B cell (primary cell): ENCODE data around the gene TSPAN19. TPM values are rescaled to one million over a fixed set of nuclear protein-coding genes. Genes with fewer than 3 reads are reported as not detected.

ENCODE experiments used
- ATAC-seq: fragments of 200-7000 bp; cut with Tn5 transposase; one replicate; pipeline ENCODE4 v1.10.0; 2021; ENCODE audit warnings: low read depth, mild to moderate bottlenecking, moderate number of reproducible peaks, moderate library complexity
- CTCF ChIA-PET: fragments of 350-600 bp; sonication (Branson Sonifier 250); formaldehyde crosslinking; loops from one replicate; lab custom pipeline; 2021; ENCODE audit warnings: antibody characterized with exemption, inconsistent platforms; lab: Charles Lee
- POLR2A ChIA-PET: fragments of 350-600 bp; sonication (Branson Sonifier 250); formaldehyde crosslinking; loops from one replicate; lab custom pipeline; 2021; ENCODE audit warnings: antibody characterized with exemption; lab: Charles Lee
- DNase-seq: peaks from one replicate; pipeline ENCODE4 v3.0.0; 2013
- H2AFZ ChIP-seq: 2 replicates; pipeline ENCODE4 v1.6.1; 2012; ENCODE audit warnings: mild to moderate bottlenecking, low read depth, low read length; ENCODE audit not compliant: insufficient read depth, poor library complexity, severe bottlenecking
- H3K27ac ChIP-seq, 2 donors: 1 replicate in 1 of 2; 2 replicates in 1 of 2; pipeline ENCODE4 v1.5.1; 2012 to 2013; ENCODE audit warnings: low read length in 2 of 2, mild to moderate bottlenecking in 2 of 2, moderate library complexity in 1 of 2
- H3K27me3 ChIP-seq, 4 experiments: fragments of 200-600 bp in 1 of 4; sonication (generic) in 1 of 4; replicated peaks in 1 of 4; 1 replicate in 2 of 4; 2 replicates in 2 of 4; pipeline versions ENCODE4 v1.6.1 to v1.7.0; 2013 to 2016; ENCODE audit warnings: low read length in 3 of 4, mild to moderate bottlenecking in 2 of 4, mixed read lengths in 1 of 4, moderate library complexity in 1 of 4; ENCODE audit not compliant: insufficient read depth in 4 of 4, control insufficient read depth in 3 of 4; ENCODE audit errors: control extremely low read depth in 1 of 4
- H3K36me3 ChIP-seq, 2 experiments: replicated peaks in 1 of 2; 1 replicate in 1 of 2; 2 replicates in 1 of 2; pipeline versions ENCODE4 v1.6.1 to v1.7.1; 2013; ENCODE audit warnings: low read length in 1 of 2; ENCODE audit not compliant: insufficient read depth in 2 of 2, control insufficient read depth in 1 of 2; ENCODE audit errors: control extremely low read depth in 1 of 2, extremely low read depth in 1 of 2
- H3K4me1 ChIP-seq, 2 donors: fragments of 200-600 bp in 1 of 2; sonication (generic) in 1 of 2; 1 replicate in 1 of 2; 2 replicates in 1 of 2; pipeline versions ENCODE4 v1.5.1 to v1.6.1; 2013 to 2017; ENCODE audit warnings: low read length in 2 of 2; ENCODE audit not compliant: control insufficient read depth in 2 of 2, insufficient read depth in 2 of 2
- H3K4me2 ChIP-seq: replicated peaks from 2 replicates; pipeline ENCODE3; 2012; ENCODE audit warnings: mild to moderate bottlenecking, low read depth, low read length; ENCODE audit not compliant: poor library complexity, severe bottlenecking
- H3K4me3 ChIP-seq, 5 experiments: fragments of 200-600 bp in 1 of 5; sonication (generic) in 1 of 5; 1 replicate in 3 of 5; 2 replicates in 2 of 5; pipeline versions ENCODE4 v1.5.1 to v1.7.0; 2011 to 2016; ENCODE audit warnings: low read length in 4 of 5, mild to moderate bottlenecking in 4 of 5, low read depth in 2 of 5, control low read depth in 1 of 5, moderate library complexity in 1 of 5; ENCODE audit not compliant: insufficient read depth in 1 of 5; ENCODE audit errors: control extremely low read depth in 1 of 5, extremely low read depth in 1 of 5
- H3K79me2 ChIP-seq: fragments of 200-600 bp; sonication (generic); one replicate; pipeline ENCODE4 v1.6.0; 2016; ENCODE audit warnings: low read length; ENCODE audit not compliant: control insufficient read depth, insufficient read depth
- H3K9ac ChIP-seq: fragments of 200-600 bp; sonication (generic); 2 replicates; pipeline ENCODE4 v1.6.1; 2017; ENCODE audit warnings: mild to moderate bottlenecking, low read length, moderate library complexity
- H3K9me3 ChIP-seq, 3 donors: one replicate each; pipeline versions ENCODE4 v1.6.1 to v1.7.1; 2013; ENCODE audit warnings: low read length in 2 of 3; ENCODE audit not compliant: control insufficient read depth in 2 of 3, insufficient read depth in 1 of 3; ENCODE audit errors: control extremely low read depth in 1 of 3
- H4K20me1 ChIP-seq: 2 replicates; pipeline ENCODE4 v1.6.0; 2012; ENCODE audit warnings: mild to moderate bottlenecking, low read length; ENCODE audit not compliant: insufficient read depth, control insufficient read depth, poor library complexity, severe bottlenecking
- H3K27ac Mint-ChIP-seq: one replicate; pipeline ENCODE4 v1.8.0; 2021; ENCODE audit warnings: mixed read lengths
- H3K27me3 Mint-ChIP-seq: one replicate; pipeline ENCODE4 v1.8.0; 2021; ENCODE audit warnings: mixed read lengths
- H3K4me1 Mint-ChIP-seq: one replicate; pipeline ENCODE4 v1.8.0; 2021; ENCODE audit warnings: mixed read lengths
- H3K4me3 Mint-ChIP-seq: one replicate; pipeline ENCODE4 v1.8.0; 2021; ENCODE audit warnings: mixed read lengths
- H3K9me3 Mint-ChIP-seq: one replicate; pipeline ENCODE4 v1.8.0; 2022; ENCODE audit warnings: mixed read lengths; ENCODE audit not compliant: insufficient read depth
- EZH2 ChIP-seq: IDR thresholded peaks from 2 replicates; pipeline ENCODE4 v1.6.1; 2012; ENCODE audit warnings: borderline replicate concordance, low read depth, mild to moderate bottlenecking, moderate library complexity, low read length; ENCODE audit not compliant: insufficient read depth, poor library complexity, severe bottlenecking
- WGBS: methylation state at CpG from one replicate; pipeline ENCODE4 v1.1.5; 2013; ENCODE audit warnings: missing lambda C conversion rate; ENCODE audit not compliant: insufficient coverage; 5-methylcytosine and 5-hydroxymethylcytosine counted together
- intact Hi-C: fragments of 100-400 bp; cut with micrococcal nuclease; formaldehyde crosslinking; loops from one replicate; pipeline ENCODE4 v1.10.0; 2022
- polyA plus RNA-seq: library from polyadenylated mRNA; depleted of rRNA; stranded (reverse); fragments of >200 nt; gene quantifications from 2 replicates; pipeline ENCODE4 v1.2.3, GENCODE V29; 2012
- total RNA-seq, 2 donors: library from RNA; stranded (reverse); fragments of 120-200 nt in 1 of 2; gene quantifications; 1 replicate in 1 of 2; 2 replicates in 1 of 2; pipeline versions ENCODE4 v1.2.3 to v1.2.4, GENCODE V29; 2013 to 2022
- TF ChIP-seq, protein P1 (sequence below): fragments of 200-600 bp; IDR thresholded peaks from one replicate; pipeline ENCODE4 v1.8.0; 2022; ENCODE audit warnings: antibody characterized with exemption, mild to moderate bottlenecking

TSPAN19 gene
- total and polyA plus RNA-seq, 2 donors (not counting 1 experiment from before 2014, with no cell fraction given): not detected

DNA sequence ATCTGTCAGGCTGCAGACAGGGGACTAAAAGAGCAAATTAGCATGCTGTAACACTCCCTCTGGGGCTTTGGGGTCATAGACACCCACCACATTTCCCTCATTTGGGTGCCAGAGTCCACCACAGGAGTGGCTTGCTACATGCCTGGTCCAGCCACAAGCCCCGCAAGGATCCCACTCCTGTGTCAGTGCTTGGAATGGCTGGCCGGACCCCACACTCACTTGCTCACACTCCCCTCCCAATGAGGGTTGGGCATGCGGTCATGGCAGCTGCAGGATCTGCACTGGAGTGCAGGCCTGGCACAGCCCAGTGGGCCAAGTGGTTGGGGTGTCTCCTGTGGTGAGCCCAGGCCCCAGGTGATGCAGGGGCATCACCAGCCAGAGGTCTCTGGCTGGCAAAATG, 59.9 kb downstream of the TSPAN19 start:
- ChIA-PET POLR2A (no interaction called here), CTCF (no interaction called here)
- Histone ChIP-seq H2AFZ (no peak overlapping the region), H3K36me3 (no peaks in the 10 kb centered on the region), H3K4me2 (no peak overlapping the region), H3K79me2 (no peaks in the 10 kb centered on the region), H3K4me3 (no peak overlapping the region), H3K27me3 (no peaks in the 10 kb centered on the region), H3K9ac (no peak overlapping the region), H3K4me1 (no peaks in the 10 kb centered on the region), H4K20me1 (no peaks in the 10 kb centered on the region), H3K27ac (no peak overlapping the region), H3K9me3 (peaks cover 0 to 6% (median 0%) of the 10 kb centered on the region in 3 donors)
- TF ChIP-seq, protein P1, sequence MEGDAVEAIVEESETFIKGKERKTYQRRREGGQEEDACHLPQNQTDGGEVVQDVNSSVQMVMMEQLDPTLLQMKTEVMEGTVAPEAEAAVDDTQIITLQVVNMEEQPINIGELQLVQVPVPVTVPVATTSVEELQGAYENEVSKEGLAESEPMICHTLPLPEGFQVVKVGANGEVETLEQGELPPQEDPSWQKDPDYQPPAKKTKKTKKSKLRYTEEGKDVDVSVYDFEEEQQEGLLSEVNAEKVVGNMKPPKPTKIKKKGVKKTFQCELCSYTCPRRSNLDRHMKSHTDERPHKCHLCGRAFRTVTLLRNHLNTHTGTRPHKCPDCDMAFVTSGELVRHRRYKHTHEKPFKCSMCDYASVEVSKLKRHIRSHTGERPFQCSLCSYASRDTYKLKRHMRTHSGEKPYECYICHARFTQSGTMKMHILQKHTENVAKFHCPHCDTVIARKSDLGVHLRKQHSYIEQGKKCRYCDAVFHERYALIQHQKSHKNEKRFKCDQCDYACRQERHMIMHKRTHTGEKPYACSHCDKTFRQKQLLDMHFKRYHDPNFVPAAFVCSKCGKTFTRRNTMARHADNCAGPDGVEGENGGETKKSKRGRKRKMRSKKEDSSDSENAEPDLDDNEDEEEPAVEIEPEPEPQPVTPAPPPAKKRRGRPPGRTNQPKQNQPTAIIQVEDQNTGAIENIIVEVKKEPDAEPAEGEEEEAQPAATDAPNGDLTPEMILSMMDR: no peak
- no peak for TF ChIP-seq EZH2
- intact Hi-C loops: no loop called here
- Mint-ChIP-seq H3K4me1 (no peaks in the 10 kb centered on the region), H3K4me3 (no peak overlapping the region), H3K27me3 (no peaks in the 10 kb centered on the region), H3K27ac (no peak overlapping the region), H3K9me3 (no peaks in the 10 kb centered on the region)
- DNase-seq: no peak
- ATAC-seq: no peak
- WGBS: no CpG with 5 or more reads among the region's 3 CpGs

DNA sequence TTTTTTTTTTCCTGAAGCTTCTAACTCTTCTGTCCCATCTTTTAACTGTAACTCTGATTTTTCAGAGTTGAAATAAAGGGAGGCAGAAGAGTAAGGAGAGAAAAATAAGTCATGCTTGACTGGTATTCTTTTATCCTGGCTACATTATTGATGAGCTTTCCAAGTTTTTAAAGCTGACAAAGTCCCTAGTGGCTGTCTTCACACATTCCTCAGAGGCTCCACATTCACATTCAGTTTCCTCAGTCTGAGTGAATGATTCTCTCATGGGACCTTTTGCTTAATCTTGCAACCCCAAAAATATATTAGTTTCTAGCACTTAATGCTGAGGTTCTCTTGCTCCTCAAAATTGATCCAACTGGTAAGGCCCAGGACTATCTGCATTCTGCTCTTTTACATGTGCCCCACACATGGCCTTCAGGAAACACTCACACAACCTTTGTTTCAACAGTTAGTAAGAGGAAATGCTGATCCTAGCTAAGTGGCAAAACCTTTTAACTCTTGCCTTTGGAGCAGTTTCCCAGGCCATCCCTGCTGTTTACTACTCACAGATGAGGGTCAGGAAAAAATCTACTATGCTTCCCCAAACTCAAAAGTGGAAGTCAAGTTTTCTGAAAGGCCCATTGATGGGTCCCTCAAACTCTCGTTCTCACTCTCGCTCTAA, 61.8 kb downstream of the TSPAN19 start:
- Mint-ChIP-seq H3K9me3 (no peaks in the 10 kb centered on the region), H3K4me1 (no peaks in the 10 kb centered on the region), H3K27me3 (no peaks in the 10 kb centered on the region), H3K27ac (no peak overlapping the region), H3K4me3 (no peak overlapping the region)
- H3K4me2 ChIP-seq: no peak overlapping the region
- WGBS: no CpG with 5 or more reads among the region's 2 CpGs
- H3K79me2 ChIP-seq: no peaks in the 10 kb centered on the region
- H3K9me3 ChIP-seq: peaks cover 0 to 6% (median 0%) of the 10 kb centered on the region in 3 donors
- no peak overlapping the region for H3K27ac ChIP-seq
- intact Hi-C loops: no loop called here
- no peaks in the 10 kb centered on the region for H3K36me3 ChIP-seq
- H2AFZ ChIP-seq: no peak overlapping the region
- ChIA-PET POLR2A (no interaction called here), CTCF (no interaction called here)
- H3K4me1 ChIP-seq: no peaks in the 10 kb centered on the region
- TF ChIP-seq EZH2: no peak
- TF ChIP-seq, protein P1: no peak
- H3K4me3 ChIP-seq: no peak overlapping the region
- no peak overlapping the region for H3K9ac ChIP-seq
- no peaks in the 10 kb centered on the region for H4K20me1 ChIP-seq
- H3K27me3 ChIP-seq: no peaks in the 10 kb centered on the region
- ATAC-seq (no peak), DNase-seq (no peak)
